NCI-H1048 (cell line): ENCODE data around the gene LTBP3.
"Not testable (repeated sequence)": the region's sequence is repeated elsewhere in the genome, so short reads cannot be mapped to it uniquely, and the experiment has no call there.

Experiments used
- DNase-seq: peaks from one replicate; lab custom pipeline; 2025; lab: John Stamatoyannopoulos, UW

LTBP3 gene

GRCh38 chr11:65571420-65571819, 13.3 kb upstream of the LTBP3 start:
- no peak for DNase-seq

GRCh38 chr11:65569973-65570918, 12.1 kb upstream of the LTBP3 start, which contains the start of gene ZNRD2:
ZNRD2 (plus strand) TSS chr11:65570477; CDS start chr11:65570492, 15 bp downstream.
- peak; percentile 96 for DNase-seq

GRCh38 chr11:65569164-65569972, 11.2 kb upstream of the LTBP3 start:
- no peak for DNase-seq

- DNase-seq = no peak
These were observed 7.7 kb upstream of the LTBP3 start for GRCh38 chr11:65565624-65566453.

- not testable (repeated sequence) for DNase-seq
These were observed 6.9 kb upstream of the LTBP3 start for GRCh38 chr11:65564879-65565559.

- no peak for DNase-seq
These were observed 5.4 kb upstream of the LTBP3 start for GRCh38 chr11:65563601-65564000.

- no peak for DNase-seq
These were observed 4.6 kb upstream of the LTBP3 start for GRCh38 chr11:65562788-65563187.

GRCh38 chr11:65562020-65562419, 3.9 kb upstream of the LTBP3 start:
- DNase-seq = no peak

GRCh38 chr11:65560555-65561418, 2.6 kb upstream of the LTBP3 start:
- DNase-seq = no peak

- no peak for DNase-seq
These were observed 1.9 kb upstream of the LTBP3 start for GRCh38 chr11:65559951-65560537.

GRCh38 chr11:65559535-65559934, 1.4 kb upstream of the LTBP3 start:
- DNase-seq = no peak

GRCh38 chr11:65558930-65559509, 861 bp upstream of the LTBP3 start:
- no peak for DNase-seq

GRCh38 chr11:65557280-65558001, 718 bp downstream of the LTBP3 start:
- DNase-seq = no peak

- DNase-seq = no peak
These were observed 1.5 kb downstream of the LTBP3 start for GRCh38 chr11:65556470-65557279.

GRCh38 chr11:65555693-65556231, 2.4 kb downstream of the LTBP3 start:
- no peak for DNase-seq

- DNase-seq = no peak
These were observed 3.2 kb downstream of the LTBP3 start for GRCh38 chr11:65554842-65555430.

- DNase-seq = no peak
These were observed 3.9 kb downstream of the LTBP3 start for GRCh38 chr11:65554057-65554818.
